HepG2 (cell line): ENCODE data around the gene SRC. TPM values are rescaled to one million over a fixed set of nuclear protein-coding genes. Genes with fewer than 3 reads are reported as not detected.
A peak's percentile ranks its signal among the peaks of the same experiment; 100 is the strongest.

Experiments used
- ATAC-seq: fragments of 200-7000 bp; cut with Tn5 transposase; 3 replicates; pipeline ENCODE4 v1.9.1; 2020; ENCODE audit warnings: mild to moderate bottlenecking, moderate library complexity
- BruUV-seq: library from RNA; stranded (reverse); fragments of 400-500 nt; replicated peaks from 2 replicates; lab custom pipeline; 2021; lab: Mats Ljungman, UMichigan
- CTCF ChIA-PET: fragments of 300-600 bp; formaldehyde crosslinking; extraction: SDS; loops from one replicate; lab custom pipeline; 2021; ENCODE audit warnings: low total read pairs, inconsistent platforms, low intra/inter-chr PET ratio; lab: Yijun Ruan, JAX
- POLR2A ChIA-PET: fragments of 350-600 bp; sonication (Branson Sonifier 250); formaldehyde crosslinking; loops from one replicate; lab custom pipeline; 2020; ENCODE audit warnings: antibody characterized with exemption, inconsistent platforms; lab: Yijun Ruan, JAX
- DNase-seq: peaks from one replicate; pipeline ENCODE4 v3.0.0-alpha.2; 2015; ENCODE audit warnings: low spot score
- FAIRE-seq: peaks from 3 replicates; lab custom pipeline; 2011; peaks lifted over from hg19 to GRCh38; lab: Jason Lieb, UNC
- H2AFZ ChIP-seq: one replicate; pipeline ENCODE4 v1.6.1; 2011; ENCODE audit warnings: low read length, inconsistent platforms
- H3K27ac ChIP-seq: fragments of 300-600 bp; 3 replicates; pipeline ENCODE4 v1.8.0; 2011; ENCODE audit warnings: mixed run types, mild to moderate bottlenecking, mixed read lengths, low read length, inconsistent platforms; ENCODE audit not compliant: insufficient read depth; ENCODE audit errors: extremely low read length
- H3K27me3 ChIP-seq, 2 experiments: fragments of 200-600 bp in 1 of 2; 2 replicates in 1 of 2; 3 replicates in 1 of 2; pipeline versions ENCODE4 v1.6.0 to v1.8.0; 2011; ENCODE audit warnings: low read length in 2 of 2, mild to moderate bottlenecking in 2 of 2, moderate library complexity in 2 of 2, inconsistent platforms in 1 of 2; ENCODE audit not compliant: insufficient read depth in 2 of 2, control insufficient read depth in 1 of 2
- H3K36me3 ChIP-seq, 2 experiments: fragments of 200-600 bp in 1 of 2; replicated peaks in 1 of 2; 2 replicates in 1 of 2; 3 replicates in 1 of 2; pipeline versions ENCODE4 v1.5.1 to v1.8.0; 2011; ENCODE audit warnings: low read length in 2 of 2, inconsistent platforms in 1 of 2; ENCODE audit not compliant: insufficient read depth in 2 of 2, control insufficient read depth in 1 of 2
- H3K4me1 ChIP-seq: 2 replicates; pipeline ENCODE4 v1.5.1; 2012; ENCODE audit warnings: low read length, inconsistent platforms; ENCODE audit not compliant: insufficient read depth
- H3K4me2 ChIP-seq: 2 replicates; pipeline ENCODE4 v1.6.0; 2011; ENCODE audit warnings: low read depth, low read length, inconsistent platforms
- H3K4me3 ChIP-seq, 3 experiments: fragments of 200-600 bp in 1 of 3; sonication (generic), shearing (Covaris generic) in 1 of 3; replicated peaks in 1 of 3; 2 replicates each; pipeline ENCODE4 v1.5.1; 2011 to 2016; ENCODE audit warnings: low read length in 3 of 3, inconsistent platforms in 2 of 3, low read depth in 2 of 3, mild to moderate bottlenecking in 2 of 3, control low read depth in 1 of 3, mixed read lengths in 1 of 3; ENCODE audit not compliant: insufficient read depth in 1 of 3
- H3K79me2 ChIP-seq: one replicate; pipeline ENCODE4 v1.6.1; 2011; ENCODE audit warnings: low read length, inconsistent platforms; ENCODE audit not compliant: insufficient read depth
- H3K9ac ChIP-seq: 2 replicates; pipeline ENCODE4 v1.6.0; 2011; ENCODE audit warnings: mild to moderate bottlenecking, low read depth, low read length, inconsistent platforms; ENCODE audit not compliant: insufficient read depth
- H3K9me3 ChIP-seq: 2 replicates; pipeline ENCODE4 v1.5.1; 2012; ENCODE audit warnings: mild to moderate bottlenecking, low read length
- H4K20me1 ChIP-seq: 2 replicates; pipeline ENCODE4 v1.6.0; 2011; ENCODE audit warnings: inconsistent platforms, mild to moderate bottlenecking, low read length, moderate library complexity; ENCODE audit not compliant: insufficient read depth
- CEBPB ChIP-seq: IDR thresholded peaks from 2 replicates; pipeline ENCODE4 v1.6.1; 2011; ENCODE audit warnings: low read depth, low read length, improper control_type of control experiment, borderline replicate concordance
- CREB1 ChIP-seq, 2 experiments: fragments of 450-650 bp in 1 of 2; IDR thresholded peaks; 2 replicates each; pipeline ENCODE4 v1.6.1; 2016 to 2017; ENCODE audit warnings: control low read depth in 1 of 2, mild to moderate bottlenecking in 1 of 2, missing compliant biosample characterization in 1 of 2, missing genetic modification characterization in 1 of 2
- FOSL2 ChIP-seq: sonication (generic); formaldehyde crosslinking; IDR thresholded peaks from 2 replicates; pipeline ENCODE4 v1.4.0; 2020; ENCODE audit warnings: missing genetic modification reagents
- HDAC2 ChIP-seq: sonication (generic); formaldehyde crosslinking; IDR thresholded peaks from 2 replicates; pipeline ENCODE4 v1.4.0; 2020; ENCODE audit warnings: missing genetic modification reagents
- HNF4G ChIP-seq, 2 experiments: sonication (generic) in 1 of 2; formaldehyde crosslinking in 1 of 2; IDR thresholded peaks; 2 replicates each; pipeline versions ENCODE4 v1.4.0 to v1.6.1; 2011 to 2020; ENCODE audit warnings: borderline replicate concordance in 2 of 2, low read depth in 2 of 2, mild to moderate bottlenecking in 2 of 2, low read length in 1 of 2, missing genetic modification reagents in 1 of 2, moderate library complexity in 1 of 2
- JARID2 ChIP-seq: sonication (generic); formaldehyde crosslinking; IDR thresholded peaks from 2 replicates; pipeline ENCODE4 v1.8.1; 2023; ENCODE audit warnings: missing genetic modification reagents, inconsistent platforms; ENCODE audit not compliant: insufficient replicate concordance
- PHF21A ChIP-seq: sonication (generic); formaldehyde crosslinking; IDR thresholded peaks from 2 replicates; pipeline ENCODE4 v1.5.0; 2020; ENCODE audit warnings: mild to moderate bottlenecking, missing genetic modification reagents
- POGZ ChIP-seq: sonication (generic); formaldehyde crosslinking; IDR thresholded peaks from 2 replicates; pipeline ENCODE4 v1.4.0; 2020; ENCODE audit warnings: mild to moderate bottlenecking, missing genetic modification reagents
- PREB ChIP-seq: sonication (generic); formaldehyde crosslinking; IDR thresholded peaks from 2 replicates; pipeline ENCODE4 v1.4.0; 2020; ENCODE audit warnings: missing genetic modification reagents
- TBX3 ChIP-seq: fragments of 450-650 bp; IDR thresholded peaks from 2 replicates; pipeline ENCODE4 v1.6.1; 2017; ENCODE audit warnings: antibody characterized with exemption, mild to moderate bottlenecking, inconsistent platforms, borderline replicate concordance
- ZBTB2 ChIP-seq: sonication (generic); formaldehyde crosslinking; IDR thresholded peaks from 2 replicates; pipeline ENCODE4 v1.8.0; 2022; ENCODE audit warnings: low read depth, missing genetic modification reagents
- ZNF577 ChIP-seq: sonication (generic); formaldehyde crosslinking; IDR thresholded peaks from 2 replicates; pipeline ENCODE4 v1.4.0; 2020; ENCODE audit warnings: mild to moderate bottlenecking, low read depth, missing genetic modification reagents, borderline replicate concordance
- WGBS: methylation state at CpG from one replicate; pipeline ENCODE4 v1.1.6; 2017; ENCODE audit warnings: low lambda C conversion rate; 5-methylcytosine and 5-hydroxymethylcytosine counted together
- in situ Hi-C: cut with HindIII; loops from 2 replicates; pipeline ENCODE4 v1.10.0; 2017; ENCODE audit warnings: low pct_unique_long_range_greater_than_20kb; ENCODE audit not compliant: extremely low pct_ligation_motif_present
- intact Hi-C: fragments of 100-400 bp; cut with micrococcal nuclease; formaldehyde crosslinking; loops from one replicate; pipeline ENCODE4 v1.10.0; 2022; ENCODE audit not compliant: unreplicated experiment
- polyA plus RNA-seq, 8 experiments: library from polyadenylated mRNA; depleted of rRNA in 3 of 8; stranded (reverse) in 7 of 8; unstranded in 1 of 8; fragments of >200 nt; fragmentation: Illumina TruSeq in 4 of 8; extraction: Trizol in 4 of 8; gene quantifications; 2 replicates each; pipeline versions ENCODE4 v1.2.1 to v1.2.3, GENCODE V29; 2011 to 2016; ENCODE audit warnings: low read depth in 4 of 8, missing spikeins in 1 of 8, mixed read lengths in 1 of 8; ENCODE audit not compliant: insufficient read depth in 1 of 8
- total RNA-seq, 5 experiments: library from RNA; depleted of rRNA; stranded (reverse); fragments of >200 nt; fragmentation: Illumina TruSeq; extraction: Trizol; gene quantifications; 2 replicates each; pipeline ENCODE4 v1.2.3, GENCODE V29; 2016; ENCODE audit warnings: low read depth in 1 of 5

SRC gene
- total and polyA plus RNA-seq, 2 of the 13 experiments (the other 11 are each of a cell fraction or from before 2014, with no cell fraction given), result 54.7 to 192 TPM

GRCh38 chr20:37298190-37298939, 47.6 kb upstream of the SRC start:
- Histone ChIP-seq H3K9ac (no peak overlapping the region), H4K20me1 (no peaks in the 10 kb centered on the region), H3K4me1 (peaks cover 27% of the 10 kb centered on the region)
- POLR2A ChIA-PET, result interaction anchor here (1.0 to 4.0 kb wide), 3 partner anchors 9 to 34 kb away, joined by 3 to 27 read pairs (median 18); partner anchors contain the start of gene MANBAL
- peak; percentile 53 for TF ChIP-seq FOSL2 (CRISPR knock-in tag)
- no peak for TF ChIP-seq POGZ (CRISPR knock-in tag)
- TF ChIP-seq TBX3, result no peak
- peak; percentile 78 for TF ChIP-seq CEBPB
- TF ChIP-seq, all 625 proteins: peak for 2
- 94% methylated on average over 6 of the region's 6 CpGs for WGBS
- H3K36me3 ChIP-seq, result peaks cover 22 to 27% of the 10 kb centered on the region in 2 experiments
- H3K27me3 ChIP-seq, result no peaks in the 10 kb centered on the region
- H3K9me3 ChIP-seq, result no peaks in the 10 kb centered on the region
- in situ Hi-C loops (no loop called here), intact Hi-C loops (loop anchor here (2.0 kb wide), 1 partner anchor 30 kb away; no protein-coding TSS in a partner anchor)
- ATAC-seq, result no peak
- DNase-seq, result no peak
- no peak overlapping the region for H3K4me3 ChIP-seq
- no TSS peak for BruUV-seq
- CTCF ChIA-PET, result no interaction called here
- peaks cover 45% of the 10 kb centered on the region for H3K79me2 ChIP-seq
- H2AFZ ChIP-seq, result no peak overlapping the region
- no peak for FAIRE-seq
- H3K27ac ChIP-seq, result no peak overlapping the region
- H3K4me2 ChIP-seq, result no peak overlapping the region

GRCh38 chr20:37299718-37300528, 46.0 kb upstream of the SRC start:
- no peaks in the 10 kb centered on the region for H4K20me1 ChIP-seq
- no peak overlapping the region for H3K4me3 ChIP-seq
- 78% methylated on average over 6 of the region's 6 CpGs for WGBS
- FAIRE-seq, result peak; percentile 26
- intact Hi-C loops (loop anchor here (2.0 kb wide), 1 partner anchor 31 kb away; no protein-coding TSS in a partner anchor), in situ Hi-C loops (no loop called here)
- peaks cover 25 to 35% of the 10 kb centered on the region in 2 experiments for H3K36me3 ChIP-seq
- H3K79me2 ChIP-seq, result peaks cover 29% of the 10 kb centered on the region
- H3K27me3 ChIP-seq, result no peaks in the 10 kb centered on the region
- peaks cover 19% of the 10 kb centered on the region for H3K4me1 ChIP-seq
- H3K9me3 ChIP-seq, result no peaks in the 10 kb centered on the region
- CTCF ChIA-PET, result no interaction called here
- no peak overlapping the region for H2AFZ ChIP-seq
- BruUV-seq, result no TSS peak
- POLR2A ChIA-PET, result interaction anchor here (0.7 to 4.0 kb wide), 8 partner anchors 11 to 228 kb away, joined by 3 to 27 read pairs (median 4); partner anchors contain the start of genes BLCAP and MANBAL
- H3K27ac ChIP-seq, result peak overlapping the region; percentile 45
- H3K4me2 ChIP-seq, result peak overlapping the region; percentile 43
- peak; percentile 96 for ATAC-seq
- H3K9ac ChIP-seq, result no peak overlapping the region
- DNase-seq, result peak; percentile 52
- no peak for TF ChIP-seq PREB (CRISPR knock-in tag)
- no peak for TF ChIP-seq ZNF577 (CRISPR knock-in tag)
- TF ChIP-seq HDAC2 (CRISPR knock-in tag), result no peak; the same call in 1 of the 2 replicates
- peak; percentile 59; the same call in 1 of the 2 replicates for TF ChIP-seq PHF21A
- peak; percentile 61 for TF ChIP-seq HNF4G (IDR thresholded peaks at IDR 0.05; ENCODE audit: borderline replicate concordance, low read depth, low read length)
- no peak for TF ChIP-seq HNF4G (CRISPR knock-in tag; IDR thresholded peaks at IDR 0.05; ENCODE audit: borderline replicate concordance, low read depth)
- TF ChIP-seq JARID2 (CRISPR knock-in tag), result no peak
- no peak for TF ChIP-seq ZBTB2
- no peak for TF ChIP-seq CREB1 (IDR thresholded peaks at IDR 0.05)
- TF ChIP-seq CREB1 (CRISPR knock-in tag; IDR thresholded peaks at IDR 0.05), result no peak
